ENCODE results near the gene TP53TG3B.
"Not testable (repeated sequence)": the region's sequence is repeated elsewhere in the genome, so short reads cannot be mapped to it uniquely, and the experiment has no call there.

DNA sequence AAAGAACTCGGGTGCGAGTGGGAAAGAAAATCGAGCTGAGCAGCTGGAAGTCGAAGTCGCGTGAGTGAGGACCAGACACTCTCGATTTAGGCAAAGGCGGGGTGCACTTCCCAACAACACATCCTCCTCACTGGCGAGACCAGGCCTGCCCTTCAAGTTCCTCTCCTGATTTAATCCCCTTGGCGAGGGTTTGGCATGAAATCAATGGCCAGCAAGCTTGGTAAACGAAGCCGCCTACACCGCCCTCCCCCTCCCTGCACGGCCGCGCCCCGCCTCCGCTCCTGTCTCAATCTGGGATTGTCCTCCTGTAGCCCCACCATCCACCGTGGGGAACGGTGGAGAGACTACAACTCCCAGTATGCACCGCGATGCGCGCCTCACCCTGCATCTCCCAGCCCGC lies at the start of gene TP53TG3B:
- TF ChIP-seq, protein P1, sequence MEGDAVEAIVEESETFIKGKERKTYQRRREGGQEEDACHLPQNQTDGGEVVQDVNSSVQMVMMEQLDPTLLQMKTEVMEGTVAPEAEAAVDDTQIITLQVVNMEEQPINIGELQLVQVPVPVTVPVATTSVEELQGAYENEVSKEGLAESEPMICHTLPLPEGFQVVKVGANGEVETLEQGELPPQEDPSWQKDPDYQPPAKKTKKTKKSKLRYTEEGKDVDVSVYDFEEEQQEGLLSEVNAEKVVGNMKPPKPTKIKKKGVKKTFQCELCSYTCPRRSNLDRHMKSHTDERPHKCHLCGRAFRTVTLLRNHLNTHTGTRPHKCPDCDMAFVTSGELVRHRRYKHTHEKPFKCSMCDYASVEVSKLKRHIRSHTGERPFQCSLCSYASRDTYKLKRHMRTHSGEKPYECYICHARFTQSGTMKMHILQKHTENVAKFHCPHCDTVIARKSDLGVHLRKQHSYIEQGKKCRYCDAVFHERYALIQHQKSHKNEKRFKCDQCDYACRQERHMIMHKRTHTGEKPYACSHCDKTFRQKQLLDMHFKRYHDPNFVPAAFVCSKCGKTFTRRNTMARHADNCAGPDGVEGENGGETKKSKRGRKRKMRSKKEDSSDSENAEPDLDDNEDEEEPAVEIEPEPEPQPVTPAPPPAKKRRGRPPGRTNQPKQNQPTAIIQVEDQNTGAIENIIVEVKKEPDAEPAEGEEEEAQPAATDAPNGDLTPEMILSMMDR (IDR thresholded peaks at IDR 0.05): not testable (repeated sequence)
- TF ChIP-seq POLR2A (IDR thresholded peaks at IDR 0.05): not testable (repeated sequence)
